Activated CD4-positive, alpha-beta T cell treated with anti-CD3 and anti-CD28 coated beads, Interleukin-2, amount 50 U/mL, for 48 hours (primary cell): ENCODE data around the gene CYP26B1.

ENCODE experiments used
- DNase-seq, 2 experiments: peaks; one replicate each; pipeline ENCODE4 v3.0.0-alpha.2; 2020

CYP26B1 gene

DNA sequence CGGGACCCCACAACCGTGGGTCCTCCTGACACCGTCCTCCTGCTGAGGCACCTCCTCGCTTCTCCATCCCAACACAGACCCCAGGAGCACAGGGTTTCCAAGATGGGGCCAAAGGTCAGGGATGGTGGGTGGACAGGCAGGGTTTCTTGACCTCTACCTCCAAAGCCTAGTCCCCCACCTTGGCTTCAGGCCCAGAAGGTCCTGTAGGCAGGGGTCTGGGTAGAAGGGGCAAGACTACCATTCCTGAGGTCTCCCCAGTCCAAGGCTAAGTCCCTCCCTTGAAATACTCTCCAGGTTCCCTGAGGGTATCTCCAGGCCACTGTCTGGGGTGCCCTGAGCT, 7.1 kb downstream of the CYP26B1 start:
- no peak for DNase-seq

DNA sequence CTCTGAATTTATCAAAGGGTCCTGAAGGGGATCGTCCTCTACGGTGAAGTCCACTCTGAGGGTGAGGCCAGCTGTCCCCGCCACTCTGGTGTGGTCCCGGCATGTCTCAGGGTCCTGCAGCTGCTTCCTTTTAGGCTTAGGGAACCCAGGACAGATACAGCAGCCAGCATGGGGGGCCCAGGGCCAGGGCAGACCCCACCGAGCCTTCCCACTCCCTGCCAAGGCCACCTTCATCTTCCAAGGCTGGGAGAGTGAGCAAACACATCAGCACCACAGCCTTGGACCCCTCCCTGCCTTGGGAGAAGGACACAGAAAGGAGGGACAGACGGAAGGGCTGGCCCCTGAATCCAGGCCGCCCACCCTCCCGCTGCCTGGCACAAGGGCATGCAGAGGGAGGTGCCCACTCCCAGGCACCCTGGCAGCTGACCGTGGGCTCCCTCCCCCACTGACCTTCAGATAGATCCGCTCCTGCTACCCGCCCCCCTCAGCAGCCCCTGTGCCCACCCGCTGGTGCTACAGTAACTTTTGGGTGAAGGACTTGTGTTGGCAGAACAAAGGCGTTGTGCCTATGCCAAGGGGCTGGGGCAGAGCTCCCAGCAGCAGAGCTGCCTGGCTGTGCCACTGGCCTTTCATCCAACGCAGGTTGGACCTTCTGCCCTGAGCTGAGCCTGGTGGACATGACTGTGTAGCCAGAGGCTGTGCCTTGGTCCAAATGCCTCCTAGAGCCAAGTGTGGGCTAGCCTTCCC, 7.6 kb downstream of the CYP26B1 start:
- no peak for DNase-seq

DNA sequence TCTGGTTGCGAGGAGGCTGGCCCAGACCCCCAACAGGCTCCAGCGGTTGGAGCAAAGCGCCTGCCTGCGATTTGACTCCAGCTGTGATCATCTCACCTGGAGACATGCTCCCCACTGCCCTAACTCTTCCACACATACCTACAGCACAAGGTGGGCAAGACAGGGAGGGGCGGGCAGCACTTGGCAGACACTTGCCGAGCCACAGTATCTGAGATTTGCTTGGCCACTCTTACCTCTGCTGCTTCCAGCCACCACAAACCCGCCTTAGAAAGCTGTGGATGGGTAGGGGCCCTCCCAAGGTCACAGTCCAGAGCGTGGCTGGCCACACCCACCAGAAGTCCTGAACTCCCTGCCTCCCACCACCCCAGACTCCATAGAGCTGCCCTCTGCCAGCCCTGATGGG, 8.2 kb downstream of the CYP26B1 start:
- DNase-seq: no peak

DNA sequence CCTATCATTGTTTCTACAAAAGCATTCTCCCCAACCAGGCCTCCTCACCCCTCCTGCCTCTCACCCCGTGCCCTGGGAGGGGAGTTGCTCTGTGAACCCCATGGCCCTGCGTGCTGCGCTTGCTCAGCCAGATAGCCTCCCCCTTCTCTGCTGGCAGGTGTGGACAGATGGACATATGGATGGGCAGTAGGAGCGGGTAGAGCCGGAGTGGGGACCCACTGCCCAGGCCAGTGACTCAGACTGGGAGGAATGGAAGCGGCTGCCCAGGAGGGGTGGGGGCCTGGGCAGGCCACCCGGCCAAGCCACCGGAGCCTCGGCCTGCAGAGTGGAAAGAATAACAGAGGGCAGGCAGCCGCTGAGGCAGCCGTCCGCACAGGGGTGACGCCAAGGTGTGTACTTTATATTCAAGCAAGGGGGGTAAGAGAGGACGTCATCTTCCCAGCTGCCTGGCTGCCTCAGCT, 8.7 kb downstream of the CYP26B1 start:
- DNase-seq: no peak

DNA sequence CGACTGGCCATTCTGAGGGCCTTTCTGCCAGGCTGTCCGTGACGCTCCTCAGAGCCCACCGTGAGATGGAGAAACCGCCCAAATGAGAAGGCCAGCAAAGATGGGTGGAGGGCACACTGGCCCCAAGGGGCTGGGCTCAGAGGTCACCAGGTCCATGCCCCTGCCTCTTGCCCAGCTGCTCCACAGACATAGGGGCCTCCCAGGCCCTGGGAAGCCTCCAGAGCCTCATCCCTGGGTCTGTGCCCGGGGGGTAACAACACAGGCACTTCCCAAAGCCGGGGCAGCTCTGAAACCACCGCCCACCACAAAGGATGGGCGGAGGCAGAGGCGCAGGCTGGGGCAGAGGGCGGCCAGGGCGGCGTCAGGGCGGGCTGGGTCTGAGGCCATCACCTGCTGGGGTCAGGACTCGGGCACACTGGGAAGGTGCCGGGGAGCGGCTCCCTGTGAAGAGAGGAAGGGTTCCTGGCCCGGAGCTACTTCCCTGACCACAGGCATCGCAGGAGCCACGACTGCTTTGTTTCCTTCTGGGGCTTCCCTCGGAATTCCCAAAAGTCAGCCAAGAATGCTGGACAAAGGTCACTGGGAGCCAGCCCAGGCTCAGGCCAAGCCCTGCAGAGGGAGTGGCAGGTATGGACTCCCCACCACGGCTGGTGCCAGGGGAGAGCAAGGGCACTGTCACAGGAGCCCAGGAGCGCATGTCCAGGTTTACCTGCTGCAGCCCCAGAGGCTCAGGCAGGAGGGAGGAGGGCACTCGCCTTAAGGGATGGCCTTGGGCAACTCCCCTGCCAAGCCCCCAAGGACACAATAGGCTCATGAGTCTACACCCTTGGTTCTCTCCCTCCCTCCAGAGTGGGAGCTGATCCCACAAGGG, 9.4 kb downstream of the CYP26B1 start:
- no peak for DNase-seq

DNA sequence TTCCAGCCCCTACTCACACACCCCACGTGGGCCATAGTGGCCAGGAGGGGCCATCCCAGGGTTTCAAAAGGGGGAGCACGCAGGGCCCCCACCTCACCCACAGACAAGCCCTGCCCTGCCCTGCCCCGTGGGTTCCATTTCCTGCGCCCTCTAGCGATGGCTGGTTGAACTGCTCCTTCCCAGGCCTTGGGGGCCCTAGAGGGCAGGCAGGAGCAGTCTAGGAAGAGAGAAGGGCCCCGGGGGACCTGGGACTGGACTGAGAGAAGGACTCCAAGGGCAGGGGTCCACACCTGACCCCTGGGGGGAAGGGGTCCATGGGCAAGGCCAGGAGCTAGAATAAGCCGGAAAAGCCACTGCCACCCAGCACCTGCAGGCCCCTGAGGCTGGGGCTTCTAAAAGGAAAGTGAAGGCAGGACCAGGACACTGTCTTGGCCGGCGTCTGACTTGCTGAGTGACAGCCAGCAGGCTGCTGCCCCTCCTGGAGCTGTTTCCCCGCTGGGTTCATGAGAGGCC, 10.1 kb downstream of the CYP26B1 start:
- peak; percentile 77 to 82 for DNase-seq

DNA sequence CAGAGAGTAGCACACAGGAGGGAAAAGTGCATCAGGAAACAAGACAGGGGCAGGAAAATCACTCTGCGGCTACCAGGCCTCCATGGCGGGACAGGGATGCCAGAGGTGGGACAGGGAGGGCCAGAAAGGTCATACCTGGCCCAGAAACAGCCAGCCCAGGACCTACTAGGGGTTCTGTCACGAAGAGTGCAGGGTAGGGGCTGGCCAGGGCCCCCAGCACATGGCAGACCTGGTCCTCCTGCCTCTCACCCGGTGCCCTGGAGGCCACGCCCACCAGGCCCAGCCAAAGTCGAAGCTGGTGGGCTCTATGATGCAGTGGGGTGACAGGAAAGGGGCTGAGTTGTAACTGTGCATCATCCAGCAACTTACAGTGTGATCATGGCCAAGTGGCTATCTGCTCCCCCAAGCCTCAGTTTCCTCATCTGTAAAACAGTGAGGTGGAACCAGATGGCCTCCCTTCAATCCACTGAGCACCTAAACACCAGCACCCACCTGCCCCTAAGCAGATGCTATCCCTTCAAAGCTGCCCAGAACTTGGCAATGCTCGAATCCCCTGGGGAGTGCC, 10.6 kb downstream of the CYP26B1 start:
- DNase-seq: no peak

DNA sequence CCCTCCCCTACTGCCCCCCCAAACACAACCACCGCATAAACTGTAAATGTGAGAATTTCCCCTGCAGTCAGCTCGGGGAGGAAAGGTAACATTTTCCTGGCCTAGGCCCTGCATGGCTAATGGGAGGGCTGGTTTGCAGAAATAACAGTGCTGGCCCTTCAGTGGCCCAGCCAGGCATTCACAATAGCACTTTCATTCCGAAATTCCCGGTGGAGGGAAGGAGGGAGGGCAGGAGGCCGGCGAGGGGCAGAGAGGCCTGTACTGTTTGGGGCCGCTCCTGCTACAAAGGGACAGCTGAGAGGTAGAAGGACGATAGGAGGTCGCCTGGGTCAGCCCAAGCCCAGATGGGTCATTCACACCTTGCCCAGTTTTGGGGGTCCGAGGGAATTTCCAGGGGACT, 11.3 kb downstream of the CYP26B1 start:
- no peak for DNase-seq

DNA sequence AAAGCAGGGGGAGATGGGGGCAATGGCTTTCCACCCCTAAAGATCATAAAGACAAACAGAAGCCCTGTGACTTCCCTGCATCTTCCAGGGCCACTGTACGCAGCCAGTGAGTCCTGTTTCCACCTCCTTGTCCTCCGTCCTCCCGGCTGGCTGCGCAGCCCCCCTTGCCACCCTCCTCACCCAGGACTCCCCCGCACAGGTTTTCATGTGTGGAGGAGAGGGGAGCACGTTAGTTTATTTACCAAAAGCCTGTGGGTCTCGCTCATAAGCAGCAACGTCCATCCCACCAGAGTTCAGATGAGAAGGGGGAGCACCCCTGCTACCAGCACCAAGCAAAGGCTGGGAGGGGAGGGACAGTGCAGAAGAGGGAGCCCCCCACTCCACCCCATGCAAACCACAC, 11.7 kb downstream of the CYP26B1 start:
- no peak for DNase-seq

DNA sequence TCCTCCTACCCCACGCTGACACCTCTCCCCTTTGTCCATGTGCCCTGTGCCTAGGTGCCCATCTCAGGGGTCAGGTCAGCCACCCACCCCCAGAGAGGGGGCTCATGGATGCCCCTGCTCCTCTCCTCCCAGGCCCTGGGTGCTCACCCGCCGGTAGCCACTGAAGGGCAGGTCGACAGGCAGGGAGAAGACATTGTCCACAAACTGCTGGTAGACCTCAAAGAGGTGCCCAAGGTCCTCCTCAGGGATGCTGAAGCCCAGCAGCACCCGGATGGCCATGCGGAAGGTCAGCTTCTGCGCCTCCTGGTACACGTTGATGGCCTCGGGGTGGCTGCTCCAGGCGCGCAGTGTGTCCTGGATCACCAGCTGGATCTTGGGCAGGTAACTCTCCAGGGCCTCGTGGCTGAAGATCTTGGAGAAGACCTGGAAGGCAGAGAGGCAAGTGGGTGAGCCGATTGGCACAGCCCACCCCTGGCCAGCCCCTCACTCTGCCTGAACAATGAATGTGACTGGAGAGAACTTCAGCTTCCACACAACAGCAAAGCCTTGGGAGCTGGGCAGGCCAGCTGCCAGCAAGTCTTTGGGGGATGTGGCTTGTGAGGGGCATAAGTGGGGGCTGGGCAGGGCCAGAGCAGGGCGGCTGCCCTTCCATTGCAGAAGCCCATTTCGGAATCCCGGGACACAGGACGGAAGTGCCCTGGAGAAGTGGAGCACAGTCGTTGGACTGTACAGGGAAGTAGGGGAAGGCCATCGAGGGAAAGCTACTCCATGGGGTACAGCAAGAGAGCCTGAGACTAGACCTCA, 12.5 kb downstream of the CYP26B1 start:
- no peak for DNase-seq

DNA sequence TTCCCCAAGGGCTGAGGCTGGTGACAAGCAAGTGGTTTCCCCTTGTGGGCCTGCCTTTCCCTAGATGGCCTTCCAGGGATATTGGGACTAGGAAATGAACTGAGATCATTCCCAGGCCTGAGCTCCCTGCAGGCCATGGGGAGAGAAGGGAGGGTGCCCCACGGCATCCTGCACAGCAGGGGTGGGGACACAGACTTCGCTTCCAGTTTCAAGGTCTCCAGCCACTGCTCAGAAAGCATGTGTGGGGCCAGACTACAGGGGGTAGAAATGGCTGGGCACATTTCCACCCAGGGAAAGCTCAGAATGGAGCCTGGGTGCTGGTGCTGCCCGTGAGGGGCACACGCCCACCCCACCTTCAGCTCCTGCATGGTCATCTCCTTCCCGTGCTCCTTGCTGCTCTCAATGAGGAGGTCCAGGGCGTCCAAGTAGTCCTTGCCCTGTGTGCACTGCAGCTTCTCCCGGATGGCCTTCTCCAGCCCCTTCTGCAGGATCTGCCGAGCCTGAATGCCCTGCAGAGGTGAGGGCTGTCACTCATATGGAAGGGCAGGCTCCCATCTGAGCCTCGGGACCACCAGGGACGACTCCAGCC, 13.2 kb downstream of the CYP26B1 start:
- no peak for DNase-seq

DNA sequence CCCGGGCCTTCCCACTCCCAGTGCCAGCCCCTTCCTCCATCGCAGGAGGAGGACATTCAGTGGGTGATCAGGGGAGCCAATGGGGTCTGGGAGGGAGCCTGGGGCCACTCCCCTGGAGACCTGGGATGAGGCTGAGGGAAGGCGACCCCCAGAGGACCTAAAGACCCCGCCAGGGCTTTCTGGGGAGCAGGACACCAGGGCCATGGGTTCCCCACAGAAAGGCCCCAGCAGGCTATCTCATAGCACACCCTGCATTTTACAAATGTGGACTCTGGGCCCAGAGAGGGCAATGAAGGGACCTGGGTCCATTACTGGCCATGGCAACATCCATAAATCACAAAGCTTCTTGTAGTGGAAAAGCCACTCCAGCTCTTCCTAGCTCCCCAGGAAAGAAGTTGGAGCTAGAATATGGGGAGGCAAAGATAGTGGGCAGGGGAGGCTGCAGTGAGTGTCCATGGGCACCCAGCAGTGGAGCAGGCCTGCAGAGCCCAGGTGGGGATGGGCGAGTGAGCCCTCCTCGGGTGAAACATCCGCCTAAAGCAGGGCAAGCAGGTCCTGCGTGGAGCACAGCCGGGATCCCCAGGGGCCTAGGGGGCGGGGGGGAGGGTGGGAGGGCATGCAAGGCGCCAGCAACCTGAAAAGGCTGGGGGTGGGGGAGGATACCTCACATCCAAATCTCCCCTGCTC, 13.8 kb downstream of the CYP26B1 start:
- no peak for DNase-seq

DNA sequence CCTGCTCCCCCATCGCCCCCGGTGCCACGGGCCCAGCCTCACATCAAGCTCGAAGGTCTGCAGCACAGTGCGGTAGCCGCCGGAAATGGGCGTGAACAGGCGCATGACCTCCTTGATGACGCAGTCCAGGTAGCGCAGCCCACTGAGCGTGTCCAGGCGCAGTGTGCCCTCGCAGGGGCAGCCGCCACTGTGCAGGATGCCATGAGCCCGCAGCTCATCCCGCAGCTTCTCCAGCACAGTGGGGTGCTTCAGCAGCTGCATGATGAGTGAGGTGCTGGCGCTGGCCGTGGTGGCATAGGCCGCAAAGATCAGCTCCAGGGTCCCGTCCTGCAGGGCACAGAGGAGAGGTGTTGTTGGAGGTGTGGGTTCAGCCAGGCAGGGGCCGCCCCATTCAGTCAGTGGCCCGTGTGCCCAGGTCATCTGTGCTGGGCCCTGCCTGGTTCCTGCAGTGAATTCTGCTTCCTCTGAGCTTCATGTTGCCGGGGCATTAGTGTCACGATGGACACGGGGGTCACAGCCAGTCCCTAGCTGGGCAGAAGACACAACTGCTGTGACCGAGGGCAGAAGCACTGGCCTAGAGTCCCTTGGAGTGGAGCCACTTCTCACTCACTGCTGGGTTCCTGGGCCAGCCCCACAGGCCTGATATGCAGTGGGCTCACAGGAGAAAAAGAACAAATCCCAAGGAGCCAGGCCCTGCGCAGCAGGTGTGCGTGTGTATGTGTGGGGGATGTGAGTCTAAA, 14.5 kb downstream of the CYP26B1 start:
- DNase-seq: no peak

DNA sequence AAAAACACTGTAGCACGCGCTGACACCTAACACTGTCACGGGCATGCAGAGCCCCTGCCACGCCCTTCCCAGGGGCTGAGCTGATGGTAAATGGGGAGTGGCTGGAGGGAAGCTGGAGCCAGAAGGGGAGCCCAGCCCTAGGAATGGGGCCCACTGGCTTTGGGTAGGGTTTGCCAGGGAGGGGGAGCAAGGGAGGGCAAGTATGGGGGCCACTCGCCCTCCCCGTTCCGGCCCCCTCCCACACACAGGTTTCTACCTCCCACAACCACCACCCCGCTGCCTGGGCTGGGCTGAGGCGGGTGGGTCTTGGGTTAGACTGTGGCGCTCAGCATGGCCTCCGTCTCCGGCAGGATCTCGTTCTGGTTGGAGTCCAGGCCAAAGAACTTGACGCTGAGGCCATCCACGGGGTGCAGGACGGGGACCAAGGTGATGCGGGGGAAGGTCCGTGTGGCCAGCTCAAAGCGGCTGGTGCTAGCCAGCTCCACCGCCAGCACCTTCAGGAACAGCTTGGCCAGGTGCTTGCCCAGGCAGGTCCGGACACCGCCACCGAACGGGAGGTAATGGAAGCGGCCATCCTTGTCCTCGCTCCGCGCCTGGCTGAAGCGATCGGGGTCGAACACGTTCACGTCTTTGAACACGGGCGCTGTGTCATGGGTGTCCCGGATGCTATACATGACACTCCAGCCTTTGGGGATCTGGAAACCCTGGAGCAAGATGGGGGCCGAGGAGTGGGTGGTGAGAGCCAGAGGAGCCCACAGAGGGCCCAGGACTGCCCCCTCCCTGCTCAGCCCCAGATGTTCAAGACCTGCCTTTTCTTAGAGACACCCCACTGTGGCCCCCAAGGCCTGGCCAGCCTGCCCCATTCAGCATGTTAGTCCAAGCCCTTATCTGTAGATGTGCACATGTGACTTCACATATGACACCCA, 15.5 kb downstream of the CYP26B1 start:
- no peak for DNase-seq

DNA sequence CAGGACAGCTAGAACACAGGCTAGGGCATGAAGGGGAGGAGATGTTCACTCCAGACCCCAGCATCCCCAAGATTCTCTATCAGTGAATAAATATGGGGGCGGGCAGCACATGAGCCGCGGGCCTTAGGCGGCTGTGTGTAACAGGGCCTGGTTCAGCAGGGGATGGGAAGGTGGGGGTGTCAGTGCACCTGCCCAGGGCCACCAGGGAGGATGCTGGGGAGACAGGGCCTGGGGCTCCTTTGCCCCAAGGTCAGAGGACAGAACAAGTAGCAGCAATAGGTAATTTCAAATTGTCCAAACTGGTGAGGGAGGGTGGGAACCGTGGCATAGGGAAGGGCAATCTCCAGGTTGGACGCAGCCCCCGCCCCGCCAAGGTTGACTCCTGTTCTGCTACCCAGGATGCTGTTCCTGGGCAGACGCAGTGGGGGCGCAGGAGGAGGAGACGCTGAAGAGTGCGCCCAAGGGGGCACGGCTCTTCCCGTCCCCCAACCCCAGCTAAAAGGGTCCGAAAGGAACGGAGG, 16.2 kb downstream of the CYP26B1 start:
- DNase-seq: no peak

DNA sequence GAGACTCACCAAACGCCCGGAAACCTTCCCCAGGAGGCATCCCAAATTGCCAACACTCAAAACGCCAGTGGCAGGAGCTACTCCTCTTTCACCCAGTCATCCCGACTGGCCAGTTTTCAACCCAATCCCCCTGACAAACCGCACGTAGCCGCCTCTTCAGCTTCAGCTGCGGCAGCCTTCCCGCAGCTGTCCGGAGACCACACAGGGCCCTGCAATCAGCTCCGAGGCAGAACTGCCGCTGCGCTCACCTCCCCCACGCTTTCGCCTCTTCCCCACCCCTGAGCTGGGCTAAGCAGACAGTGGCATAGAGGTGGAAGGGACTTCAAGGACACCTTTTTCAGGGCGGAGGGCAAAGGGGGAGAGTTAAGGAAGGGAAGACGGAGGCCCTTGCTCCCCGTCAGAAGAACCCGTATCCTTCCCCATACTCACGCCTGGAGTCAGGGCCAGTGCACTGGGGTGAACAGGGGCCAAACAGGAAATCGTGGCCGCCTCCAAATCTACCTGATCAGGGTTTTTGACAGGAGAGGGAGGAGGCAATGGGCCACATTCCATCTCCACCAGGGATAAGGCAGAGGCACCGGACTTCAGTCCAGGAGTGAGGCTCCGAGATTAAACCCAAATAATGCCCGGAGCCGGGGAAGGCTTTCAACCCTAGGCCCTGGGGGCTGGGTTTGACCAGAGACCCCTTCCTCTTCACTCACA, 16.9 kb downstream of the CYP26B1 start:
- no peak for DNase-seq

DNA sequence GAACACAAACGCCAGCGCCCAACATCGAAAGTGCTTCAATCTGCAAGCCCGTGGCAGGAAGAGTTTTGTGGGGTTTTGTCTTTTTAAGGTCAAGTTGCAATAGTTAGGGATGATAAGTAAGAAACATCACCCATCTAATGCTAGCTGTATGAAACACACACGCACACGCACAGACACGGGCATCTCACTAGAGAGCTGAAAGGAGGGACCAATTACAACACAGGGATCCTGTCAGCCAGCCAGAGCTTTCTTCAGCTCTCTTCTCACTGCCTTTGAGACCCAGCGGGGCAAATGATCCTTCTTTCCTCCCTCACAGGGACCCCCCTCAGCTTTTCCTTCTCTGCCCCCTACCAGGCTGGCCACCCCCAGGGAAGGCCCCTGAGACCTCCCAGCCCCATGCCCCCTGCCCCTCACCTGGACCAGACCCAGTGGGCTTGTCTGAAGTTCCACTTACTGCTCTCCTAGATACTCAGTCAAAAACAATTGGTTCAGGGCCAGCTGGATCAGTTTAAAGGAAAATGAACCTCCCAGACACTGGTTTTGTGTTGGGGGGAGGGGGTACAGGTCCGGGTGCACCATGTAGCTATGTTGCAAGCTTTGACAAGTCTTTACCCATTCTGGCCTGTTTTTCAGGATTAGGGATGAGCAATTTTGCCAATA, 17.9 kb downstream of the CYP26B1 start:
- no peak for DNase-seq

DNA sequence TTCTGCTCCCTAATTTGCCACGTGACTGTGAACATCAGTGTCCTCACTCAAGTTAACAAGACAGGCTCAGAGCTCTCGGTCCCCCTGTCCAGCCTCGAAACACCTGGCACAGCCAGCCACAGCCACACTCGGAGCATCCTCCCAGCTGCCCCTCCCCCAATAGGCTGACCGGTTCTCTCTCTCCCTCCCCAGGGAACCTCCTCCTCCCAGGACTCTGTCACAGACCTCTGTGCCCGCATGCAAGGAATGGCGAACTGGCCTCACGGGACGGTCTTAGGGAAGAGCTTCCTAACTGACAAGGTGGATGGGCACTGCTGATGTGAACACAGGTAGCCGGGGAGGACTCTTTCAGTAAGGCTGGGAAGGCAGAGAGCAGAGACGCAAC, 18.8 kb downstream of the CYP26B1 start:
- no peak for DNase-seq
